PFSK-1 (cell line): ENCODE measurements around the gene IGSF11.

Source experiments
- POLR2AphosphoS5 ChIP-seq: IDR thresholded peaks from 2 replicates; pipeline ENCODE4 v1.6.1; 2012; ENCODE audit warnings: low read depth, mild to moderate bottlenecking, control low read depth, low read length, moderate library complexity
- SIN3A ChIP-seq: IDR thresholded peaks from 2 replicates; pipeline ENCODE4 v1.6.1; 2012; ENCODE audit warnings: mild to moderate bottlenecking, low read length, moderate library complexity, borderline replicate concordance; ENCODE audit not compliant: insufficient read depth
- TAF1 ChIP-seq: IDR thresholded peaks from 2 replicates; pipeline ENCODE4 v1.6.1; 2012; ENCODE audit warnings: low read length, control low read depth, borderline replicate concordance; ENCODE audit not compliant: insufficient read depth
- TF ChIP-seq, protein P1 (sequence below), 2 experiments: IDR thresholded peaks; 2 replicates each; pipeline versions ENCODE4 v1.6.1 to v1.8.0; 2011 to 2012; ENCODE audit warnings: low read depth in 2 of 2, low read length in 2 of 2, control low read depth in 1 of 2, inconsistent platforms in 1 of 2, mild to moderate bottlenecking in 1 of 2, moderate library complexity in 1 of 2; ENCODE audit not compliant: insufficient read depth in 1 of 2

DNA sequence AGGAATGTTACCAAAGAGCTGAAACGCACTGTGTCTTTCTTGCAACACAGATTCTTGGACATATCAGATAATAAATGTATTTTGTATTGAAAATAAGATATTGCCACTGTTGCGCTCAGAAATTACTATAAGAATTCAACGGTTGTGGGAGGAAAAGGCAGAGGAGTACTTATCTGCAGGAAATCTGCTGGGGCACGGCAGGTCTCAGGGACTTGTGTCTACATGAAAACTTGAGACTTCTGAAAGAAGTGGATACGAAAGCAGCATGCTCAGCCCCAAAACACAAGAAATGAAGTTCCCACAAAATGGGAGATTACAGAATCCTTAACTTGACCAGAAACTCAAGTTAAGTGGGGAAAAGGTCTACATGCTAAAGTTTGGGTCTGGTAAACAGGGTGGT, 86.5 kb downstream of the IGSF11 start:
- no peak for TF ChIP-seq SIN3A
- TF ChIP-seq POLR2AphosphoS5 = no peak
- TF ChIP-seq, protein P1, sequence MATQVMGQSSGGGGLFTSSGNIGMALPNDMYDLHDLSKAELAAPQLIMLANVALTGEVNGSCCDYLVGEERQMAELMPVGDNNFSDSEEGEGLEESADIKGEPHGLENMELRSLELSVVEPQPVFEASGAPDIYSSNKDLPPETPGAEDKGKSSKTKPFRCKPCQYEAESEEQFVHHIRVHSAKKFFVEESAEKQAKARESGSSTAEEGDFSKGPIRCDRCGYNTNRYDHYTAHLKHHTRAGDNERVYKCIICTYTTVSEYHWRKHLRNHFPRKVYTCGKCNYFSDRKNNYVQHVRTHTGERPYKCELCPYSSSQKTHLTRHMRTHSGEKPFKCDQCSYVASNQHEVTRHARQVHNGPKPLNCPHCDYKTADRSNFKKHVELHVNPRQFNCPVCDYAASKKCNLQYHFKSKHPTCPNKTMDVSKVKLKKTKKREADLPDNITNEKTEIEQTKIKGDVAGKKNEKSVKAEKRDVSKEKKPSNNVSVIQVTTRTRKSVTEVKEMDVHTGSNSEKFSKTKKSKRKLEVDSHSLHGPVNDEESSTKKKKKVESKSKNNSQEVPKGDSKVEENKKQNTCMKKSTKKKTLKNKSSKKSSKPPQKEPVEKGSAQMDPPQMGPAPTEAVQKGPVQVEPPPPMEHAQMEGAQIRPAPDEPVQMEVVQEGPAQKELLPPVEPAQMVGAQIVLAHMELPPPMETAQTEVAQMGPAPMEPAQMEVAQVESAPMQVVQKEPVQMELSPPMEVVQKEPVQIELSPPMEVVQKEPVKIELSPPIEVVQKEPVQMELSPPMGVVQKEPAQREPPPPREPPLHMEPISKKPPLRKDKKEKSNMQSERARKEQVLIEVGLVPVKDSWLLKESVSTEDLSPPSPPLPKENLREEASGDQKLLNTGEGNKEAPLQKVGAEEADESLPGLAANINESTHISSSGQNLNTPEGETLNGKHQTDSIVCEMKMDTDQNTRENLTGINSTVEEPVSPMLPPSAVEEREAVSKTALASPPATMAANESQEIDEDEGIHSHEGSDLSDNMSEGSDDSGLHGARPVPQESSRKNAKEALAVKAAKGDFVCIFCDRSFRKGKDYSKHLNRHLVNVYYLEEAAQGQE (IDR thresholded peaks at IDR 0.05; ENCODE audit: insufficient read depth in 1 of 2, low read depth in 2 of 2, low read length in 2 of 2) = no peak
- no peak for TF ChIP-seq TAF1
